ENCODE results near the gene TNS3.

GRCh38 chr7:47448971-47449370 lies 132.9 kb downstream of the TNS3 start:
- TF ChIP-seq CTCF (IDR thresholded peaks at IDR 0.05 in 8 of 11, conservative IDR thresholded peaks at IDR 0.05 in 3 of 11) (no peak), POLR2A (IDR thresholded peaks at IDR 0.05) (no peak)

Data from spleen (tissue), 7 donors.